HG03039 (cell line): ENCODE data around the gene FILIP1L.

Experiments used
- ATAC-seq: cut with Tn5 transposase; IDR thresholded peaks from one replicate; pipeline ENCODE4 v1.9.1; 2021; ENCODE audit warnings: mild to moderate bottlenecking, moderate library complexity; ENCODE audit not compliant: unreplicated experiment

The FILIP1L gene

DNA sequence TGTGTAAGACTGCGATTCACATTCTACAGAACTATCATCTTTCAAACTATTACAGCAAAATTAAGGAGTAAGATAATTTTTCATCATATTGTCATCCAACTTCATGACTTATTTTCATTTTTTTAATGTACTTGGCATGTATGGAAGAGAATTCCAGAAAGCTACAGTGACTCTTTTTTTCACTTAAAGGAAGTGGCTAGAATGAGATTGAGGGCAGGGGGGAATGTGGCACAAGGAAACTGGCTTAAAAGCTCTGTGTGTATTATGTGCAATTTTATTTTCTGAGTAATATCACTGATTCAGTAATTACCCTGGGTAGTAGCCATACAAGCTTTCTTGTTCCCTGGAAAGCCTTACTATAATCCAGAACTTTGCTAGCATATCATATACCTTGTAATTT, 94.6 kb downstream of the FILIP1L start:
- no peak for ATAC-seq

GRCh38 chr3:100018806-100019205, 95.5 kb downstream of the FILIP1L start:
- ATAC-seq = no peak

- ATAC-seq = no peak
Observed at GRCh38 chr3:100010087-100010417, 104.2 kb downstream of the FILIP1L start.

DNA sequence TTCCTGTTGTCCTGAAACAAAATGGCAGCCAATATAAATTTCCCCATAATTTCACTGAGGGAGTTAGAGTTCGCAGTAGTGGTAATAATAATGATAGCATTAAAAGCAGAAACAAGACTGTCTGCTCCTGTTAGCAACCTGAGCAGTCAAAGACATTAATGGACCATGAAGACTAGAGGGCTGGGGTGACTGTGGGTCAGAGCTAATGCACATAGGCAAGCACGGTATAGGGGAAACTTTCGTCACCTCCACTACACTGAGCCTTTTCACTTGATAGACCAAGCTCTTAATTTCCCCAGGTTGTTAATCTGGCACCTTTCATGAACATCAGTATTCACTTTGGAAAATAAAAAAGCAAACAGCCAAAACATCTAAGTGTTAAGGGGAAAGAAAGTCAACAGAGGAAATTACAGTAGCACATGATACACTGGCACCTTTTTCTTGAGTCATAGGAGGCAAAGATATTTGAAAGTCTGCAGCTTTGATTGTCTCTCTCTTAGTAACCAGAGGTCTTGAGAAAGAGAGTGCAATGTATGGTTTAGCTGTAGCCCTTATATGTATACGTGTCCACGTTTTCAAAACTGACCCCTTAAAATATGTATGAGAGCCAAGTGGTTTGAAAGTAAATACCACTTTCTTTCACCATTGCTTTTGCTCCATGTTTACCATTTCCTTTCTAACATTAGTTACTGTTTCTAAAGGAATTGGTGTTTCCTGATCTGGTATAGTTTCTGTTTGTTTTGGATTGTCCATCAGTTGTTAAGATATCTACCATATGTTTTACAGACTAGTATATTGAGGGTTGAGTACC, 104.8 kb downstream of the FILIP1L start:
- no peak for ATAC-seq

- ATAC-seq = no peak
Observed at GRCh38 chr3:100008081-100008698, 106.1 kb downstream of the FILIP1L start.

DNA sequence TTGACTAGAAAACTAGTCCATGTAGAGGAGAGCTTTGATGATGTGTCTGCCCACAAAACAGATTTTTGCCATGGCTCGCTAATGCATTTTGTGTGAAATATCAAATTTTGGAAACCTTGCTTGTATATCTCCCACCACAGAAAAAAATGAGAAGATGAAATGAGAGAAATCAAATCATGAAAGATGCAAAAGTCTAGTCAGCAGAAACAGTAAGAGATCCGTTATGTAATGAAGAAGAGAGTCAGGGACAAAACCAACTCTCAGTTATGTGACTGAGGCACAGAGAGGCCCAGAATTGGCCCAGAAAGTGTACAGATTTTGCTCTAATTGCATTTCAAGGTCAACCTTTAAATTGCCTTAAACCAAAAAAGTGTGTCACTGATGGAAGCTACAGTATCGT, 107.0 kb downstream of the FILIP1L start:
- no peak for ATAC-seq

- ATAC-seq = no peak
Observed at GRCh38 chr3:100006570-100007271, 107.6 kb downstream of the FILIP1L start.

DNA sequence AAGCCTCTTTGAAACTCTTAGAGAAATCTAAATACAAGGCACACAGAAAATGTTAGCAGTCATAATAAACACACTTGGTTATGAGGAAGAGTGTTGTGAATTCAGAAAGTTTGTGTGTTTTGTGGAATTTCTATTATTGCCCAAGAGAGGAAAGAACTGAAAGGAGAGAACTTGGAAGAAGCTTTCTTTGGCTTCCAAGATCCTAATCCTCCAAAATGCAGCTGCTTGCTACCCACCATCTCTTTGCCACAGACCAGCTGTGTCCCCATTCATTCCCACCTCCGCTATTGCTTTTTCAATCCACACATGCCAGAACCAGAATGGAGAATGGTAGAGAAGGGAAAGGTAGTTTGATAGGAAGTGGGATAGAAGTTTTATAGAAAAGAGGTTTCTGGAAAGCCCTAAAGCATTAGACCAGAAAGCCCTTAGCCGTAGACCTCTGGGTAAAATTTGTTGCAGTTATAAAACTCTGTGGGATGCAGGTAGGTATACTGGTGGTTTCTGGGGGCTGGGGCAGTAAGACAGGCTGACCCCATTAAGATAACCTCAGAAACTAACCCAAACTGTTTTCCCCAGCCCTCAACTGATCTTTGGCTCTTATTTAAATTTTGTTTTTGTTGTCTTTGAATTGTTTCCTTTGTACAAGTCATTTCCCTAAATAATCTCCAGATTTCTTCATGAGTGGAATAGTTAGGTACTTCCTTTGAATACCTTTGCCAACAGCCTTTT, 108.5 kb downstream of the FILIP1L start:
- no peak for ATAC-seq

- ATAC-seq = no peak
Observed at GRCh38 chr3:100004931-100005330, 109.4 kb downstream of the FILIP1L start.

- ATAC-seq = peak; percentile 52
Observed at GRCh38 chr3:100003609-100004503, 110.4 kb downstream of the FILIP1L start.

DNA sequence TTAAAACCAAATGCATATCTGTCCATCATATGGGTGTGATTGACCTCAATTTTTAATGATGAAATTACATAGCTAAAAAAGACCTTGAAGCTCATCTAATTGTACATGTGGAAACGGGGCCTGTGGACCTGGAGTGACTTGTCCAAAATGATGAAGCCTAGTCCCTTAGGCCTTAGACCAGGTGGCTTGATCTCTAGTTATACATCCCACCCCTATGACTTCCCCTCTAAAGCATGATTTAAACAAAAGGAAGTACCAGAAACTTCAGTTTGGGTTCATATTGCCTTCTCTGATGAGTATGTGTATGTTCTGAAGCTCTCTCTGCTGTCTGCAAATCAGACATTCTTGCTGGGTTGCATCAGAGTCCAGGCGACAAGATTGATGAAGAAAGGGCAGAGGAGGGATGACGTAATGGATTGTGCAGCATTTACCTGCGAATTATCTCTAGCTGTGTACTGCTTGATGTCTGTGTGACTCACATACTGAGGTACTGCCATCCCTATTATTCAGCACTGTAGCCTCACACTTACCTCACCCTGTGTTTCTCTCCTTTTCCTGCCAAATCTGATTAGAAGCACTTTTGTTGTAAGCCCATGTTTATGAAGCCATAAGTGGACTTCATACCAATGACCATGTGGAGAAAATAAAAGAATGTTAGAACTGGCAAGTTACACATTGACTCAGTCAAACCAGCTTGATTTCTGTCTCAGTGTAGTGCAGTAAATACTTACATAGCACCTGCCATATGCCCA, 111.5 kb downstream of the FILIP1L start:
- no peak for ATAC-seq

- no peak for ATAC-seq
Observed at GRCh38 chr3:100001526-100002270, 112.6 kb downstream of the FILIP1L start.

- ATAC-seq = no peak
Observed at GRCh38 chr3:100001083-100001482, 113.2 kb downstream of the FILIP1L start.

DNA sequence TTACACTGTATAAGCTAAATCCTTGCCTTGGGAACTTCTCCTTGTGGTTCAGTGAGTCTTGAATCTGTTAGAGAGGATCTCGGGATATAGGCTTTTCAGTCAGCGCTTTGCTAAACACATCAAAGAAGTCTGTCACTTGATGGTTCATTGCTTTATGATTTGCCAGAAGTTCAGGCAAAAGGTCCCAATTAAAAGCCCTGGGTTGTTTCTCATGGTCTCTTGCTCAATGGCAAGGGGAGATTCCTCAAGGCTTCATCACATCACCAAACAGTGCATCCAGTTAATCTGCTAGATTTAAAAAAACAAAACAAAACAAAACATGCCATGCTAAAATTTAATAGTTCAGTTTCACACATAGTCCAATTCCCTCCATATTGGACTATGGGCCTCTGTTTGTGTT, 114.8 kb downstream of the FILIP1L start:
- ATAC-seq = no peak

GRCh38 chr3:99997293-99997692, 117.0 kb downstream of the FILIP1L start:
- ATAC-seq = no peak

DNA sequence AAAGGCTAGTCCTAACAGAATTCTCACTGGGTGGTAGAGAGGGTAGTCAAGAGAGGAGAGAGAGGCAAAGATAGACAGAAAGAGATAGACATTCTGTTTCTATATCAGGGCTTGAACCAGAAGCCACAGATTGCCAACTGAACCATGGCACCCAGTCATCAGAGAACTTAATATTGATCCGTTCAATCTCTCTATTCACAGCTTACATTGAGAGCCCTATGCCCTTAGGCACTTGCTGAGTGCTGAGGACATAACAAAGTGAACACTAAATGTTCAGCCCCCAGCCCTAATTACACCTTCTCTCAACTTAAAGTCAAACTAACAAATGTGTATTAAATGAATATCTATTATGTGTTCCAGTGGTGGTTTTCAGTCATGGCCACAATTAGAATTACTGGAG, 124.1 kb downstream of the FILIP1L start:
- no peak for ATAC-seq

- ATAC-seq = no peak
Observed at GRCh38 chr3:99984668-99985067, 129.6 kb downstream of the FILIP1L start.

- ATAC-seq = no peak
Observed at GRCh38 chr3:99984139-99984538, 130.2 kb downstream of the FILIP1L start.

DNA sequence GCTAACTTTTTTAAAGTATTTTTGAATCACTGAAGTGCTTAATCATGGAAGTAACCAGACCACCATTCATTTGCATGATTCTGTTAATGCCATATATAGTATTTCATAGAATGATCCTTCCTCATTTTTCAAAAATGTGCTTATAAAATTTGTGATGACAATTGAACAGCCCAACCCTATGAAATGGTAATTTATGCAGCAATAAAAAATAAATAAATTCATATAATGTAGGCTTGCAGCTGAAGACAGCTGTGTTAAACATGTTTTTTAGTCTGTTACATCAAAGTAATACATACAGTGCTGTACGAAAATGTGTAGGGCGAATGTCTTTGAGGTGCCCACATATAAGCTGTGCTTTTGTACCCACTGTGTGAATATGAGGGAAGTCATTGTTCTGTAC, 131.7 kb downstream of the FILIP1L start:
- no peak for ATAC-seq
